IMR-90 (cell line): ENCODE data around the gene CEP135. TPM values are rescaled to one million over a fixed set of nuclear protein-coding genes. Genes with fewer than 3 reads are reported as not detected.

Experiments used
- ATAC-seq: fragments of 200-7000 bp; cut with Tn5 transposase; 2 replicates; pipeline ENCODE4 v1.9.1; 2020; ENCODE audit warnings: low read depth, mild to moderate bottlenecking, moderate library complexity
- BruUV-seq: library from RNA; stranded (reverse); fragments of 400-500 nt; replicated peaks from 2 replicates; lab custom pipeline; 2021; lab: Mats Ljungman, UMichigan
- CTCF ChIA-PET: fragments of 300-600 bp; formaldehyde crosslinking; extraction: SDS; loops from one replicate; lab custom pipeline; 2021; ENCODE audit warnings: antibody characterized with exemption; lab: Yijun Ruan, JAX
- POLR2A ChIA-PET: fragments of 300-600 bp; sonication (Branson Sonifier 250); formaldehyde crosslinking; loops from one replicate; lab custom pipeline; 2022; ENCODE audit warnings: antibody characterized with exemption; ENCODE audit not compliant: unreplicated experiment; lab: Charles Lee
- DNase-seq: peaks from one replicate; pipeline ENCODE4 v3.0.0; 2013
- H2AFZ ChIP-seq: replicated peaks from 2 replicates; pipeline ENCODE3; 2013; ENCODE audit warnings: low read length, mild to moderate bottlenecking; ENCODE audit not compliant: poor library complexity
- H2AK5ac ChIP-seq: 2 replicates; pipeline ENCODE4 v1.6.1; 2013; ENCODE audit warnings: low read depth, low read length, inconsistent platforms
- H2AK9ac ChIP-seq: replicated peaks from 2 replicates; pipeline ENCODE3; 2013; ENCODE audit warnings: mild to moderate bottlenecking, low read depth, low read length, moderate library complexity; ENCODE audit not compliant: poor library complexity
- H2BK120ac ChIP-seq: 2 replicates; pipeline ENCODE4 v1.6.1; 2013; ENCODE audit warnings: low read depth, low read length, inconsistent platforms
- H2BK15ac ChIP-seq: 3 replicates; pipeline ENCODE4 v1.6.1; 2013; ENCODE audit warnings: low read depth, low read length, inconsistent platforms
- H2BK20ac ChIP-seq: 2 replicates; pipeline ENCODE4 v1.6.1; 2013; ENCODE audit warnings: low read depth, mild to moderate bottlenecking, inconsistent platforms, low read length, moderate library complexity
- H2BK5ac ChIP-seq: 2 replicates; pipeline ENCODE4 v1.6.1; 2013; ENCODE audit warnings: mild to moderate bottlenecking, low read depth, low read length, inconsistent platforms; ENCODE audit not compliant: poor library complexity, severe bottlenecking
- H3K14ac ChIP-seq: replicated peaks from 2 replicates; pipeline ENCODE4 v1.6.1; 2013; ENCODE audit warnings: low read depth, low read length, inconsistent platforms
- H3K18ac ChIP-seq: 2 replicates; pipeline ENCODE4 v1.6.1; 2013; ENCODE audit warnings: low read depth, low read length, control low read depth
- H3K23ac ChIP-seq: 2 replicates; pipeline ENCODE4 v1.6.1; 2013; ENCODE audit warnings: low read depth, low read length, inconsistent platforms
- H3K27ac ChIP-seq: 2 replicates; pipeline ENCODE4 v1.5.1; 2013; ENCODE audit warnings: mild to moderate bottlenecking, control low read depth, low read length; ENCODE audit not compliant: insufficient read depth
- H3K27me3 ChIP-seq: 2 replicates; pipeline ENCODE4 v1.6.1; 2013; ENCODE audit warnings: low read length; ENCODE audit not compliant: control insufficient read depth, insufficient read depth
- H3K36me3 ChIP-seq: 2 replicates; pipeline ENCODE4 v1.6.1; 2013; ENCODE audit warnings: low read length, mixed read lengths; ENCODE audit not compliant: control insufficient read depth, insufficient read depth
- H3K4ac ChIP-seq: 2 replicates; pipeline ENCODE4 v1.6.1; 2013; ENCODE audit warnings: low read depth, low read length, inconsistent platforms
- H3K4me1 ChIP-seq: 2 replicates; pipeline ENCODE4 v1.6.1; 2013; ENCODE audit warnings: low read length, mixed read lengths; ENCODE audit not compliant: control insufficient read depth, insufficient read depth
- H3K4me2 ChIP-seq: 2 replicates; pipeline ENCODE4 v1.6.1; 2013; ENCODE audit warnings: low read depth, mild to moderate bottlenecking, control low read depth, low read length, moderate library complexity
- H3K4me3 ChIP-seq: 2 replicates; pipeline ENCODE4 v1.5.1; 2013; ENCODE audit warnings: low read depth, mild to moderate bottlenecking, control low read depth, low read length, moderate library complexity; ENCODE audit not compliant: insufficient read depth
- H3K56ac ChIP-seq: 2 replicates; pipeline ENCODE4 v1.6.1; 2013; ENCODE audit warnings: low read length, inconsistent platforms; ENCODE audit not compliant: insufficient read depth; ENCODE audit errors: extremely low read depth
- H3K79me1 ChIP-seq, 2 experiments: 2 replicates each; pipeline ENCODE4 v1.6.1; 2013; ENCODE audit warnings: low read length in 2 of 2, inconsistent platforms in 1 of 2, low read depth in 1 of 2
- H3K9ac ChIP-seq: 2 replicates; pipeline ENCODE4 v1.6.1; 2013; ENCODE audit warnings: low read depth, low read length, control low read depth
- H3K9me1 ChIP-seq: 2 replicates; pipeline ENCODE4 v1.6.1; 2013; ENCODE audit warnings: low read length, inconsistent platforms; ENCODE audit not compliant: insufficient read depth
- H3K9me3 ChIP-seq: 2 replicates; pipeline ENCODE4 v1.6.1; 2013; ENCODE audit warnings: low read length; ENCODE audit not compliant: control insufficient read depth, insufficient read depth
- H4K20me1 ChIP-seq: 2 replicates; pipeline ENCODE4 v1.6.1; 2013; ENCODE audit warnings: low read length, inconsistent platforms; ENCODE audit not compliant: insufficient read depth
- H4K5ac ChIP-seq: 2 replicates; pipeline ENCODE4 v1.6.1; 2013; ENCODE audit warnings: mild to moderate bottlenecking, low read depth, low read length, control low read depth
- H4K8ac ChIP-seq, 2 experiments: 2 replicates each; pipeline ENCODE4 v1.6.1; 2013; ENCODE audit warnings: low read depth in 2 of 2, low read length in 2 of 2, control low read depth in 1 of 2, inconsistent platforms in 1 of 2
- H4K91ac ChIP-seq: 2 replicates; pipeline ENCODE4 v1.6.1; 2013; ENCODE audit warnings: low read depth, low read length, inconsistent platforms; ENCODE audit not compliant: insufficient read depth
- BHLHE40 ChIP-seq: fragments of 150-350 bp; IDR thresholded peaks from 2 replicates; pipeline ENCODE4 v1.6.1; 2016; ENCODE audit warnings: mild to moderate bottlenecking, low read depth, low read length
- CEBPB ChIP-seq: IDR thresholded peaks from 2 replicates; pipeline ENCODE4 v1.6.1; 2012; ENCODE audit warnings: low read depth, low read length, improper control_type of control experiment
- CHD1 ChIP-seq: IDR thresholded peaks from 2 replicates; pipeline ENCODE4 v1.6.1; 2012; ENCODE audit warnings: low read depth, low read length, improper control_type of control experiment
- FOS ChIP-seq: fragments of 150-350 bp; IDR thresholded peaks from 2 replicates; pipeline ENCODE4 v1.6.1; 2016; ENCODE audit warnings: low read depth, low read length
- MAFK ChIP-seq: IDR thresholded peaks from 2 replicates; pipeline ENCODE4 v1.6.1; 2012; ENCODE audit warnings: low read depth, low read length, improper control_type of control experiment
- MAZ ChIP-seq: IDR thresholded peaks from 2 replicates; pipeline ENCODE4 v1.6.1; 2012; ENCODE audit warnings: low read depth, mild to moderate bottlenecking, low read length, improper control_type of control experiment, moderate library complexity, borderline replicate concordance
- MXI1 ChIP-seq: IDR thresholded peaks from 2 replicates; pipeline ENCODE4 v1.6.1; 2012; ENCODE audit warnings: low read depth, mild to moderate bottlenecking, low read length, moderate library complexity, borderline replicate concordance
- NFE2L2 ChIP-seq: fragments of 150-350 bp; IDR thresholded peaks from 2 replicates; pipeline ENCODE4 v1.6.1; 2016; ENCODE audit warnings: low read depth, mild to moderate bottlenecking, low read length
- POLR2A ChIP-seq: IDR thresholded peaks from 2 replicates; pipeline ENCODE4 v1.6.1; 2012; ENCODE audit warnings: mild to moderate bottlenecking, low read depth, low read length
- RAD21 ChIP-seq: IDR thresholded peaks from 2 replicates; pipeline ENCODE4 v1.6.1; 2012; ENCODE audit warnings: low read length, improper control_type of control experiment
- RCOR1 ChIP-seq: IDR thresholded peaks from 2 replicates; pipeline ENCODE4 v1.6.1; 2012; ENCODE audit warnings: mild to moderate bottlenecking, low read length, improper control_type of control experiment; ENCODE audit not compliant: insufficient replicate concordance
- RFX5 ChIP-seq: IDR thresholded peaks from 2 replicates; pipeline ENCODE4 v1.8.0; 2012; ENCODE audit warnings: low read depth, mild to moderate bottlenecking, low read length, moderate library complexity
- SMC3 ChIP-seq: fragments of 150-350 bp; IDR thresholded peaks from 2 replicates; pipeline ENCODE4 v1.6.1; 2016; ENCODE audit warnings: low read depth, mild to moderate bottlenecking, antibody characterized with exemption, low read length, moderate library complexity
- WGBS, 2 experiments: methylation state at CpG; one replicate each; pipeline versions ENCODE4 v1.1.5 to v1.1.7; 2013; ENCODE audit warnings: missing lambda C conversion rate in 2 of 2; ENCODE audit not compliant: insufficient read length in 1 of 2; ENCODE audit errors: extremely low coverage in 2 of 2; 5-methylcytosine and 5-hydroxymethylcytosine counted together
- dilution Hi-C: fragments of 300-500 bp; cut with HindIII; formaldehyde crosslinking; loops from one replicate; pipeline ENCODE4 v1.14.3; 2018; ENCODE audit warnings: low sequenced_read_pairs; ENCODE audit not compliant: unreplicated experiment
- in situ Hi-C: fragments of 300-500 bp; cut with MboI; formaldehyde crosslinking; loops from 3 replicates; pipeline ENCODE4 v1.14.3; 2019; ENCODE audit warnings: low sequenced_read_pairs, inconsistent platforms, mixed read lengths
- intact Hi-C: fragments of 100-400 bp; cut with micrococcal nuclease; formaldehyde crosslinking; loops from 2 replicates; pipeline ENCODE4 v1.10.0; 2022
- polyA plus RNA-seq, 3 experiments: library from polyadenylated mRNA; depleted of rRNA; stranded (reverse); fragments of >200 nt; gene quantifications; 2 replicates each; pipeline ENCODE4 v1.2.3, GENCODE V29; 2012; ENCODE audit warnings: low replicate concordance in 1 of 3
- total RNA-seq: library from RNA; depleted of rRNA; stranded (reverse); fragments of >200 nt; gene quantifications from 2 replicates; pipeline ENCODE4 v1.2.3, GENCODE V29; 2012
- TF ChIP-seq, protein P1 (sequence below): conservative IDR thresholded peaks from 2 replicates; pipeline ENCODE4 v1.5.1; 2012; ENCODE audit warnings: mild to moderate bottlenecking, low read depth, low read length, improper control_type of control experiment
- TF ChIP-seq, protein P2 (sequence below): fragments of 150-350 bp; IDR thresholded peaks from 2 replicates; pipeline ENCODE4 v1.6.1; 2017; ENCODE audit warnings: mild to moderate bottlenecking, antibody characterized with exemption, low read length, low read depth
- TF ChIP-seq, protein P3 (sequence below): fragments of 150-350 bp; IDR thresholded peaks from 2 replicates; pipeline ENCODE4 v1.6.1; 2016; ENCODE audit warnings: low read depth, mild to moderate bottlenecking, low read length, moderate library complexity, borderline replicate concordance

Gene CEP135
- total and polyA plus RNA-seq, 2 of the 4 experiments (the other 2 are of a cell fraction) = 2.7 to 3.2 TPM

DNA sequence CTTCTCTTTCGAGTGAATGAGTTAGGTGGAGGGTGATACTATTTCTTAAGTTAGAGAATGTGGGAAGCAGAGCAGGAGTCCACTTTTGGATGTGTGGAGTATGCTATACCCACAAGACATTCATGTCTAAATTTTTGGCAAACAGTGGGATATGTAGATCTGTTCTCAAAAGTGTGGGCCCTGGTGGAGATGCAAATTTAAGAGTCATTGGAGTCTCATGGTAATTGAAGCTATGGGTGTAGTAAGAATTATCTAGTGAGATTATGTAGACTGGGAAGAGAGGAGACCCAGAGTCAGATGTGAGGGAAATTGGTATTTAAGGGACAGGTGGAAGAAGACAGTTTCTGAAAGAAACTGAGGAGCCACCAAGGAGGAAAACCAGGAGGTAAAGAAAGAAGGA, 7.0 kb downstream of the CEP135 start:
- ChIA-PET POLR2A (no interaction called here), CTCF (interaction anchor here (0.6 kb wide), 1 partner anchor 993 kb away, joined by 4 read pairs; no protein-coding TSS in a partner anchor)
- ATAC-seq = no peak; the same call in 1 of the 2 replicates
- H3K56ac ChIP-seq = no peak overlapping the region
- H3K4ac ChIP-seq = no peak overlapping the region
- no peak overlapping the region for H4K8ac ChIP-seq
- H2AK9ac ChIP-seq = no peak overlapping the region
- H2AFZ ChIP-seq = no peak overlapping the region
- no TSS peak for BruUV-seq
- no peak overlapping the region for H4K5ac ChIP-seq
- H2BK20ac ChIP-seq = no peak overlapping the region
- intact Hi-C loops = no loop called here
- no peak overlapping the region for H2BK5ac ChIP-seq
- no peak overlapping the region for H4K91ac ChIP-seq
- H3K9ac ChIP-seq = no peak overlapping the region
- no peak overlapping the region for H3K4me3 ChIP-seq
- no peaks in the 10 kb centered on the region for H3K9me3 ChIP-seq
- in situ Hi-C loops = no loop called here
- H2AK5ac ChIP-seq = no peak overlapping the region
- no peak overlapping the region for H2BK15ac ChIP-seq
- no peak overlapping the region for H3K23ac ChIP-seq
- no peaks in the 10 kb centered on the region for H3K27me3 ChIP-seq
- dilution Hi-C loops = no loop called here
- no peak overlapping the region for H3K27ac ChIP-seq
- no peaks in the 10 kb centered on the region for H3K9me1 ChIP-seq
- H3K79me1 ChIP-seq = peaks cover 3 to 13% of the 10 kb centered on the region in 2 experiments; a peak in 2 of 4 replicates
- no peak for DNase-seq
- peaks cover 9% of the 10 kb centered on the region for H3K36me3 ChIP-seq
- no peak for TF ChIP-seq MXI1
- no peak for TF ChIP-seq FOS
- TF ChIP-seq SMC3 = no peak
- TF ChIP-seq CEBPB = no peak
- TF ChIP-seq, protein P1, sequence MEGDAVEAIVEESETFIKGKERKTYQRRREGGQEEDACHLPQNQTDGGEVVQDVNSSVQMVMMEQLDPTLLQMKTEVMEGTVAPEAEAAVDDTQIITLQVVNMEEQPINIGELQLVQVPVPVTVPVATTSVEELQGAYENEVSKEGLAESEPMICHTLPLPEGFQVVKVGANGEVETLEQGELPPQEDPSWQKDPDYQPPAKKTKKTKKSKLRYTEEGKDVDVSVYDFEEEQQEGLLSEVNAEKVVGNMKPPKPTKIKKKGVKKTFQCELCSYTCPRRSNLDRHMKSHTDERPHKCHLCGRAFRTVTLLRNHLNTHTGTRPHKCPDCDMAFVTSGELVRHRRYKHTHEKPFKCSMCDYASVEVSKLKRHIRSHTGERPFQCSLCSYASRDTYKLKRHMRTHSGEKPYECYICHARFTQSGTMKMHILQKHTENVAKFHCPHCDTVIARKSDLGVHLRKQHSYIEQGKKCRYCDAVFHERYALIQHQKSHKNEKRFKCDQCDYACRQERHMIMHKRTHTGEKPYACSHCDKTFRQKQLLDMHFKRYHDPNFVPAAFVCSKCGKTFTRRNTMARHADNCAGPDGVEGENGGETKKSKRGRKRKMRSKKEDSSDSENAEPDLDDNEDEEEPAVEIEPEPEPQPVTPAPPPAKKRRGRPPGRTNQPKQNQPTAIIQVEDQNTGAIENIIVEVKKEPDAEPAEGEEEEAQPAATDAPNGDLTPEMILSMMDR = no peak
- no peak for TF ChIP-seq NFE2L2
- TF ChIP-seq MAFK = no peak
- no peak for TF ChIP-seq BHLHE40
- TF ChIP-seq RCOR1 = no peak
- TF ChIP-seq CHD1 = no peak
- TF ChIP-seq POLR2A = no peak
- TF ChIP-seq, protein P2, sequence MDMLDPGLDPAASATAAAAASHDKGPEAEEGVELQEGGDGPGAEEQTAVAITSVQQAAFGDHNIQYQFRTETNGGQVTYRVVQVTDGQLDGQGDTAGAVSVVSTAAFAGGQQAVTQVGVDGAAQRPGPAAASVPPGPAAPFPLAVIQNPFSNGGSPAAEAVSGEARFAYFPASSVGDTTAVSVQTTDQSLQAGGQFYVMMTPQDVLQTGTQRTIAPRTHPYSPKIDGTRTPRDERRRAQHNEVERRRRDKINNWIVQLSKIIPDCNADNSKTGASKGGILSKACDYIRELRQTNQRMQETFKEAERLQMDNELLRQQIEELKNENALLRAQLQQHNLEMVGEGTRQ = no peak
- no peak for TF ChIP-seq MAZ
- no peak for TF ChIP-seq RAD21
- TF ChIP-seq RFX5 = no peak
- TF ChIP-seq, protein P3, sequence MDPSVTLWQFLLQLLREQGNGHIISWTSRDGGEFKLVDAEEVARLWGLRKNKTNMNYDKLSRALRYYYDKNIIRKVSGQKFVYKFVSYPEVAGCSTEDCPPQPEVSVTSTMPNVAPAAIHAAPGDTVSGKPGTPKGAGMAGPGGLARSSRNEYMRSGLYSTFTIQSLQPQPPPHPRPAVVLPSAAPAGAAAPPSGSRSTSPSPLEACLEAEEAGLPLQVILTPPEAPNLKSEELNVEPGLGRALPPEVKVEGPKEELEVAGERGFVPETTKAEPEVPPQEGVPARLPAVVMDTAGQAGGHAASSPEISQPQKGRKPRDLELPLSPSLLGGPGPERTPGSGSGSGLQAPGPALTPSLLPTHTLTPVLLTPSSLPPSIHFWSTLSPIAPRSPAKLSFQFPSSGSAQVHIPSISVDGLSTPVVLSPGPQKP = no peak
- H4K20me1 ChIP-seq = no peaks in the 10 kb centered on the region
- no CpG with 5 or more reads among the region's 1 CpG for WGBS, 2 experiments
- H3K4me2 ChIP-seq = no peak overlapping the region
- no peak overlapping the region for H3K18ac ChIP-seq
- no peak overlapping the region for H3K14ac ChIP-seq
- no peak overlapping the region for H2BK120ac ChIP-seq
- 0 out of 2 replicates have a peak, but pooled peaks cover 1% of the 10 kb centered on the region for H3K4me1 ChIP-seq
